Activated CD4-positive, CD25-positive, alpha-beta regulatory T cell treated with anti-CD3 and anti-CD28 coated beads, Interleukin-2, amount 50 U/mL, for 16 hours (primary cell): Measurements from ENCODE around the gene MAGEB10.
"Not testable (repeated sequence)": the region's sequence is repeated elsewhere in the genome, so short reads cannot be mapped to it uniquely, and the experiment has no call there.

ENCODE experiments used
- DNase-seq: peaks from one replicate; pipeline ENCODE4 v3.0.0-alpha.2; 2020; ENCODE audit warnings: low read depth, low spot score

The MAGEB10 gene

GRCh38 chrX:27807690-27808089 is at the start of gene MAGEB10:
Gene MAGEB10, plus strand, starts transcription at chrX:27807990. Its CDS starts 13,317 bp downstream, at chrX:27821307.
- no peak for DNase-seq

GRCh38 chrX:27765718-27766117 is 42.1 kb upstream of the MAGEB10 start:
- DNase-seq, result no peak

- DNase-seq, result no peak
These were observed 40.4 kb upstream of the MAGEB10 start for GRCh38 chrX:27767387-27767786.

- DNase-seq, result no peak
These were observed 31.8 kb upstream of the MAGEB10 start for GRCh38 chrX:27775984-27776383.

GRCh38 chrX:27796640-27797257 is 11.0 kb upstream of the MAGEB10 start:
- DNase-seq, result no peak

- no peak for DNase-seq
These were observed 10.2 kb upstream of the MAGEB10 start for GRCh38 chrX:27797575-27797974.

- no peak for DNase-seq
These were observed 436 bp downstream of the MAGEB10 start for GRCh38 chrX:27808226-27808625.

- DNase-seq, result not testable (repeated sequence)
These were observed 1.4 kb downstream of the MAGEB10 start for GRCh38 chrX:27808991-27809859.

GRCh38 chrX:27815209-27815608 is 7.4 kb downstream of the MAGEB10 start:
- no peak for DNase-seq

GRCh38 chrX:27823812-27824211 is 16.0 kb downstream of the MAGEB10 start:
- no peak for DNase-seq

GRCh38 chrX:27838185-27838584 is 30.4 kb downstream of the MAGEB10 start:
- no peak for DNase-seq

- no peak for DNase-seq
These were observed 33.1 kb downstream of the MAGEB10 start for GRCh38 chrX:27840881-27841280.

- DNase-seq, result no peak
These were observed 35.1 kb downstream of the MAGEB10 start for GRCh38 chrX:27842859-27843258.

- no peak for DNase-seq
These were observed 52.5 kb downstream of the MAGEB10 start for GRCh38 chrX:27860337-27860736.

GRCh38 chrX:27863809-27864208 is 56.0 kb downstream of the MAGEB10 start:
- DNase-seq, result no peak
